HCT116 (cell line): ENCODE measurements around the gene CHTOP.

Source experiments
- CEBPB ChIP-seq: IDR thresholded peaks from 2 replicates; pipeline ENCODE4 v1.6.1; 2012; ENCODE audit warnings: low read depth
- EZH2 ChIP-seq: fragments of 200-600 bp; sonication (generic); IDR thresholded peaks from 2 replicates; pipeline ENCODE4 v1.6.1; 2017; ENCODE audit warnings: antibody characterized with exemption, mixed run types
- POLR2A ChIP-seq: IDR thresholded peaks from 2 replicates; pipeline ENCODE4 v1.7.0; 2011; ENCODE audit warnings: borderline replicate concordance; ENCODE audit not compliant: insufficient read depth, insufficient read length; ENCODE audit errors: extremely low read depth
- POLR2AphosphoS5 ChIP-seq: IDR thresholded peaks from 2 replicates; pipeline ENCODE4 v1.6.1; 2011; ENCODE audit warnings: mild to moderate bottlenecking, low read depth, low read length, moderate library complexity
- RAD21 ChIP-seq: IDR thresholded peaks from 2 replicates; pipeline ENCODE4 v1.6.1; 2012; ENCODE audit warnings: low read depth, mild to moderate bottlenecking
- SIN3A ChIP-seq: IDR thresholded peaks from 2 replicates; pipeline ENCODE4 v1.6.1; 2012; ENCODE audit warnings: low read depth
- SP1 ChIP-seq: IDR thresholded peaks from 2 replicates; pipeline ENCODE4 v1.6.1; 2012; ENCODE audit warnings: low read depth
- SRF ChIP-seq: IDR thresholded peaks from 2 replicates; pipeline ENCODE4 v1.6.1; 2012; ENCODE audit warnings: low read depth
- ZFX ChIP-seq: fragments of 450-650 bp; IDR thresholded peaks from 2 replicates; pipeline ENCODE4 v1.6.1; 2017
- TF ChIP-seq, protein P1 (sequence below), 3 experiments: fragments of 200-600 bp in 1 of 3; sonication (generic) in 1 of 3; IDR thresholded peaks in 2 of 3; conservative IDR thresholded peaks in 1 of 3; 2 replicates each; pipeline ENCODE4 v1.5.1; 2012 to 2017; ENCODE audit warnings: low read depth in 2 of 3, low read length in 2 of 3, antibody characterized with exemption in 1 of 3, borderline replicate concordance in 1 of 3, control low read depth in 1 of 3, mild to moderate bottlenecking in 1 of 3, mixed read lengths in 1 of 3, mixed run types in 1 of 3, moderate library complexity in 1 of 3; ENCODE audit not compliant: insufficient read depth in 1 of 3
- TF ChIP-seq, protein P2 (sequence below): IDR thresholded peaks from 2 replicates; pipeline ENCODE4 v1.6.1; 2011; ENCODE audit warnings: mild to moderate bottlenecking, low read length, moderate library complexity; ENCODE audit not compliant: insufficient replicate concordance; ENCODE audit errors: extremely low read depth
- TF ChIP-seq, protein P3 (sequence below): IDR thresholded peaks from 2 replicates; pipeline ENCODE4 v1.6.1; 2012; ENCODE audit warnings: low read depth

DNA sequence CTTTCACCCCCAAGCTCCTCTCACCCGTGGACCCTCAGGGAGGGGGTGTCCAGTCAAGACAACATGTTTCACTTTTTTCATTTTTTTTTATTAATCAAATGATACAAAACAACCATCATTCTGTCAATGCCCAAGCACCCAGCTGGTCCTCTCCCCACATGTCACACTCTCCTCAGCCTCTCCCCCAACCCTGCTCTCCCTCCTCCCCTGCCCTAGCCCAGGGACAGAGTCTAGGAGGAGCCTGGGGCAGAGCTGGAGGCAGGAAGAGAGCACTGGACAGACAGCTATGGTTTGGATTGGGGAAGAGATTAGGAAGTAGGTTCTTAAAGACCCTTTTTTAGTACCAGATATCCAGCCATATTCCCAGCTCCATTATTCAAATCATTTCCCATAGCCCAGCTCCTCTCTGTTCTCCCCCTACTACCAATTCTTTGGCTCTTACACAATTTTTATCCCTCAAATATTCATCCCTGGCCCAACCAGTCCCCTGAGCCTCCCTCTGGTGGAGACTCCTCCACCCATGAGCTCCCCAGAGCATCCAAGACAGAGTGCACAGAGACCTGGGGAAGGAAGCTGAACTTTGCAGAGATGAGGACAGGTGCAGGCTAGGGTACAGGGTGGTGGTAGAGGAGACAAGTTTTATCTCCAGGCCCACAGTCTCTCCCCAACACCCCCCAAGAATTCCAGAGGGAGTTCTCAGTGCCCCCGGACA lies 19.5 kb upstream of the CHTOP start:
- TF ChIP-seq, protein P1, sequence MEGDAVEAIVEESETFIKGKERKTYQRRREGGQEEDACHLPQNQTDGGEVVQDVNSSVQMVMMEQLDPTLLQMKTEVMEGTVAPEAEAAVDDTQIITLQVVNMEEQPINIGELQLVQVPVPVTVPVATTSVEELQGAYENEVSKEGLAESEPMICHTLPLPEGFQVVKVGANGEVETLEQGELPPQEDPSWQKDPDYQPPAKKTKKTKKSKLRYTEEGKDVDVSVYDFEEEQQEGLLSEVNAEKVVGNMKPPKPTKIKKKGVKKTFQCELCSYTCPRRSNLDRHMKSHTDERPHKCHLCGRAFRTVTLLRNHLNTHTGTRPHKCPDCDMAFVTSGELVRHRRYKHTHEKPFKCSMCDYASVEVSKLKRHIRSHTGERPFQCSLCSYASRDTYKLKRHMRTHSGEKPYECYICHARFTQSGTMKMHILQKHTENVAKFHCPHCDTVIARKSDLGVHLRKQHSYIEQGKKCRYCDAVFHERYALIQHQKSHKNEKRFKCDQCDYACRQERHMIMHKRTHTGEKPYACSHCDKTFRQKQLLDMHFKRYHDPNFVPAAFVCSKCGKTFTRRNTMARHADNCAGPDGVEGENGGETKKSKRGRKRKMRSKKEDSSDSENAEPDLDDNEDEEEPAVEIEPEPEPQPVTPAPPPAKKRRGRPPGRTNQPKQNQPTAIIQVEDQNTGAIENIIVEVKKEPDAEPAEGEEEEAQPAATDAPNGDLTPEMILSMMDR (IDR thresholded peaks at IDR 0.05 in 2 of 3, conservative IDR thresholded peaks at IDR 0.05 in 1 of 3; ENCODE audit: borderline replicate concordance in 1 of 3, insufficient read depth in 1 of 3, low read depth in 2 of 3, low read length in 2 of 3), result no peak
- TF ChIP-seq POLR2AphosphoS5, result no peak
- no peak for TF ChIP-seq POLR2A
- no peak for TF ChIP-seq ZFX
- TF ChIP-seq CEBPB, result no peak
- TF ChIP-seq RAD21, result no peak
- no peak for TF ChIP-seq EZH2
- no peak for TF ChIP-seq SP1
- TF ChIP-seq SIN3A, result no peak
- TF ChIP-seq, protein P2, sequence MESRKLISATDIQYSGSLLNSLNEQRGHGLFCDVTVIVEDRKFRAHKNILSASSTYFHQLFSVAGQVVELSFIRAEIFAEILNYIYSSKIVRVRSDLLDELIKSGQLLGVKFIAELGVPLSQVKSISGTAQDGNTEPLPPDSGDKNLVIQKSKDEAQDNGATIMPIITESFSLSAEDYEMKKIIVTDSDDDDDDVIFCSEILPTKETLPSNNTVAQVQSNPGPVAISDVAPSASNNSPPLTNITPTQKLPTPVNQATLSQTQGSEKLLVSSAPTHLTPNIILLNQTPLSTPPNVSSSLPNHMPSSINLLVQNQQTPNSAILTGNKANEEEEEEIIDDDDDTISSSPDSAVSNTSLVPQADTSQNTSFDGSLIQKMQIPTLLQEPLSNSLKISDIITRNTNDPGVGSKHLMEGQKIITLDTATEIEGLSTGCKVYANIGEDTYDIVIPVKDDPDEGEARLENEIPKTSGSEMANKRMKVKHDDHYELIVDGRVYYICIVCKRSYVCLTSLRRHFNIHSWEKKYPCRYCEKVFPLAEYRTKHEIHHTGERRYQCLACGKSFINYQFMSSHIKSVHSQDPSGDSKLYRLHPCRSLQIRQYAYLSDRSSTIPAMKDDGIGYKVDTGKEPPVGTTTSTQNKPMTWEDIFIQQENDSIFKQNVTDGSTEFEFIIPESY, result no peak
- TF ChIP-seq, protein P3, sequence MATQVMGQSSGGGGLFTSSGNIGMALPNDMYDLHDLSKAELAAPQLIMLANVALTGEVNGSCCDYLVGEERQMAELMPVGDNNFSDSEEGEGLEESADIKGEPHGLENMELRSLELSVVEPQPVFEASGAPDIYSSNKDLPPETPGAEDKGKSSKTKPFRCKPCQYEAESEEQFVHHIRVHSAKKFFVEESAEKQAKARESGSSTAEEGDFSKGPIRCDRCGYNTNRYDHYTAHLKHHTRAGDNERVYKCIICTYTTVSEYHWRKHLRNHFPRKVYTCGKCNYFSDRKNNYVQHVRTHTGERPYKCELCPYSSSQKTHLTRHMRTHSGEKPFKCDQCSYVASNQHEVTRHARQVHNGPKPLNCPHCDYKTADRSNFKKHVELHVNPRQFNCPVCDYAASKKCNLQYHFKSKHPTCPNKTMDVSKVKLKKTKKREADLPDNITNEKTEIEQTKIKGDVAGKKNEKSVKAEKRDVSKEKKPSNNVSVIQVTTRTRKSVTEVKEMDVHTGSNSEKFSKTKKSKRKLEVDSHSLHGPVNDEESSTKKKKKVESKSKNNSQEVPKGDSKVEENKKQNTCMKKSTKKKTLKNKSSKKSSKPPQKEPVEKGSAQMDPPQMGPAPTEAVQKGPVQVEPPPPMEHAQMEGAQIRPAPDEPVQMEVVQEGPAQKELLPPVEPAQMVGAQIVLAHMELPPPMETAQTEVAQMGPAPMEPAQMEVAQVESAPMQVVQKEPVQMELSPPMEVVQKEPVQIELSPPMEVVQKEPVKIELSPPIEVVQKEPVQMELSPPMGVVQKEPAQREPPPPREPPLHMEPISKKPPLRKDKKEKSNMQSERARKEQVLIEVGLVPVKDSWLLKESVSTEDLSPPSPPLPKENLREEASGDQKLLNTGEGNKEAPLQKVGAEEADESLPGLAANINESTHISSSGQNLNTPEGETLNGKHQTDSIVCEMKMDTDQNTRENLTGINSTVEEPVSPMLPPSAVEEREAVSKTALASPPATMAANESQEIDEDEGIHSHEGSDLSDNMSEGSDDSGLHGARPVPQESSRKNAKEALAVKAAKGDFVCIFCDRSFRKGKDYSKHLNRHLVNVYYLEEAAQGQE, result no peak
- TF ChIP-seq SRF, result no peak
